Esophagus squamous epithelium (tissue), 4 donors: Measurements from ENCODE around the gene PI4KB.

Source experiments
- CTCF ChIP-seq, 6 experiments: fragments of 450-650 bp in 4 of 6; fragments of 200-600 bp in 2 of 6; sonication (generic) in 2 of 6; IDR thresholded peaks; one replicate each; pipeline ENCODE4 v1.5.1; 2016 to 2019; ENCODE audit warnings: antibody characterized with exemption in 6 of 6, mild to moderate bottlenecking in 4 of 6, moderate library complexity in 4 of 6
- POLR2A ChIP-seq, 4 donors: fragments of 450-650 bp; IDR thresholded peaks; one replicate each; pipeline ENCODE4 v1.6.1; 2017; ENCODE audit warnings: antibody characterized with exemption in 4 of 4, mild to moderate bottlenecking in 4 of 4, moderate library complexity in 3 of 4

DNA sequence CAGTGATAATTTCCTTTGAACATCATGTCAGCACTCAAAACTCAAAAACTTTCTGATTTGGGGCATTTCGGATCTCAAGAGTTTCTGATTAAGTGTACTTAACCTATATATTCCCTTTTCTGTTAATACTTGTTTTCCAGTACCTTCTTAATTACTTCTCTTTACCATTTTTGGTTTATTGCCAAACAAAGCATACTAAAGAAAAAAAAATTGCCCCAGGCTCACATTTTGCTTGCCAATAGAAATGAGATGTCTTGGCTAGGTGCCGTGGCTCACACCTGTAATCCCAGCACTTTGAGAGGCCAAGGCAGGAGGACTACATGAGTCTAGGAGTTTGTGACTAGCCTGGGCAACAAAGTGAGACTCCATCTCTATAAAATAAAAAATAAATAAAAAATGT, 67.9 kb downstream of the PI4KB start:
- TF ChIP-seq CTCF (IDR thresholded peaks at IDR 0.05) (no peak), POLR2A (IDR thresholded peaks at IDR 0.05) (no peak)
